DND-41 (cell line): ENCODE results near the gene RRP8.

Experiments
- ATAC-seq: fragments of 200-7000 bp; cut with Tn5 transposase; 3 replicates; pipeline ENCODE4 v1.9.1; 2021; ENCODE audit warnings: low read depth; ENCODE audit not compliant: insufficient read depth
- DNase-seq: peaks from one replicate; pipeline ENCODE4 v3.0.0-alpha.2; 2020
- H2AFZ ChIP-seq: 2 replicates; pipeline ENCODE4 v1.6.0; 2012; ENCODE audit warnings: low read depth, low read length
- H3K27ac ChIP-seq: 2 replicates; pipeline ENCODE4 v1.5.1; 2012; ENCODE audit warnings: low read length, inconsistent platforms
- H3K27me3 ChIP-seq: fragments of 200-600 bp; sonication (generic); 2 replicates; pipeline ENCODE4 v1.6.0; 2012; ENCODE audit warnings: low read length, mild to moderate bottlenecking, inconsistent platforms; ENCODE audit not compliant: insufficient read depth, poor library complexity
- H3K36me3 ChIP-seq: 2 replicates; pipeline ENCODE4 v1.5.1; 2012; ENCODE audit warnings: low read length, inconsistent platforms; ENCODE audit not compliant: insufficient read depth
- H3K4me1 ChIP-seq: 2 replicates; pipeline ENCODE4 v1.5.1; 2012; ENCODE audit warnings: mild to moderate bottlenecking, low read length; ENCODE audit not compliant: insufficient read depth
- H3K4me2 ChIP-seq: 2 replicates; pipeline ENCODE4 v1.6.0; 2012; ENCODE audit warnings: mild to moderate bottlenecking, moderate library complexity, low read length, inconsistent platforms; ENCODE audit not compliant: insufficient read depth
- H3K4me3 ChIP-seq, 2 experiments: fragments of 200-600 bp in 1 of 2; shearing (Covaris generic) in 1 of 2; 2 replicates each; pipeline ENCODE4 v1.5.1; 2012 to 2016; ENCODE audit warnings: inconsistent platforms in 2 of 2, low read length in 2 of 2, mild to moderate bottlenecking in 2 of 2, low read depth in 1 of 2, moderate library complexity in 1 of 2
- H3K79me2 ChIP-seq: 2 replicates; pipeline ENCODE4 v1.6.0; 2012; ENCODE audit warnings: low read length, inconsistent platforms; ENCODE audit not compliant: insufficient read depth
- H3K9ac ChIP-seq: 2 replicates; pipeline ENCODE4 v1.6.0; 2012; ENCODE audit warnings: low read depth, mild to moderate bottlenecking, inconsistent platforms, low read length, moderate library complexity
- H3K9me3 ChIP-seq: 2 replicates; pipeline ENCODE4 v1.5.1; 2012; ENCODE audit warnings: low read length, moderate library complexity, mild to moderate bottlenecking, inconsistent platforms; ENCODE audit not compliant: insufficient read depth, severe bottlenecking
- H4K20me1 ChIP-seq: 2 replicates; pipeline ENCODE4 v1.6.0; 2012; ENCODE audit warnings: low read length; ENCODE audit not compliant: insufficient read depth
- EZH2 ChIP-seq: IDR thresholded peaks from 3 replicates; pipeline ENCODE4 v1.6.1; 2012; ENCODE audit warnings: borderline replicate concordance, low read depth, mild to moderate bottlenecking, moderate library complexity, low read length, inconsistent platforms; ENCODE audit not compliant: severe bottlenecking
- TF ChIP-seq, protein P1 (sequence below): IDR thresholded peaks from 2 replicates; pipeline ENCODE4 v1.5.1; 2012; ENCODE audit warnings: borderline replicate concordance, low read length, moderate library complexity, mild to moderate bottlenecking; ENCODE audit not compliant: poor library complexity, severe bottlenecking; ENCODE audit errors: extremely low read depth

The RRP8 gene

DNA sequence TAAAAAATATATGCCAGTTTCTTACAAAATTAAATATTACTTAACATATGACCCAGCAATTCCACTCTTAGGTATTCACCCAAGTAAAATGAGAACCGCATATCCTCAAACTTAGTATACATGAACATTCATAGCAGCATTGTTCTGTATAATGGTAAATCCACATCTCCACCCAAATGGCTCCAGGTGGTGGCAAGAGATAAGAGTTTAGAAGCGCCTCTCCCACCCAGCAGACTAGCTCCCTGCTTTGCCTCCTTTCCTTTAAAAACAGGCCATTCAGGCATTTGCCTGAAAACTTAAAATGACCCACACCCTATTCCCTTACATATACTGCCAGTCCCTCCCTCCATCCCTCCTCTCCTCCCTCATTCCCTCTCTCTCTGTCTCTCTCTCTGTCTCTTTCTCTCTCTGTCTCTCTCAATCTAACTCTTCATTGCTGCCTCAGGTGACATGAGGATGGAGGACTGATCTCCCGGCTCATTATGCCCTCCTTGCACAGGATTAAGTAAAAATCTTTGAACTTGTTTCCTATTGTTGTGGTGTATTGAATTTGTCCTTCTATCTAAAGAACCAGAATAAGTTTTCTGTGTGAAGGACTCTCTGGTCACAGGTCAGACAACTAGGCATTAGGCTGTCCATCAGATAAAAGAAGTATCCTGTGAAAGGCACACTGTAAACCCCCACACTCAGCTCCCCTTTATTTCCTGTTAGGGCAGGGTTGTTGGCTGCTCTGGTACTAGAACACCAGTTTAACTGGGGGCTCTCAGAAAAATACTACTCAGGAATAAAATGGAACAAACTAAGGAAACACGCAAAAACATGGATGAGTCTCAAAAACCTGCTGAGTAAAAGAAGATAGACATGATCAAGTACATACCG lies 48.3 kb downstream of the RRP8 start:
- Histone ChIP-seq H3K36me3 (no peaks in the 10 kb centered on the region), H3K79me2 (no peaks in the 10 kb centered on the region), H3K9ac (no peak overlapping the region), H2AFZ (no peak overlapping the region), H3K4me3 (no peak overlapping the region), H3K4me2 (no peak overlapping the region), H3K27me3 (no peaks in the 10 kb centered on the region), H3K9me3 (no peaks in the 10 kb centered on the region), H3K27ac (no peak overlapping the region), H3K4me1 (no peaks in the 10 kb centered on the region), H4K20me1 (no peaks in the 10 kb centered on the region)
- DNase-seq, result no peak
- TF ChIP-seq EZH2, result no peak
- TF ChIP-seq, protein P1, sequence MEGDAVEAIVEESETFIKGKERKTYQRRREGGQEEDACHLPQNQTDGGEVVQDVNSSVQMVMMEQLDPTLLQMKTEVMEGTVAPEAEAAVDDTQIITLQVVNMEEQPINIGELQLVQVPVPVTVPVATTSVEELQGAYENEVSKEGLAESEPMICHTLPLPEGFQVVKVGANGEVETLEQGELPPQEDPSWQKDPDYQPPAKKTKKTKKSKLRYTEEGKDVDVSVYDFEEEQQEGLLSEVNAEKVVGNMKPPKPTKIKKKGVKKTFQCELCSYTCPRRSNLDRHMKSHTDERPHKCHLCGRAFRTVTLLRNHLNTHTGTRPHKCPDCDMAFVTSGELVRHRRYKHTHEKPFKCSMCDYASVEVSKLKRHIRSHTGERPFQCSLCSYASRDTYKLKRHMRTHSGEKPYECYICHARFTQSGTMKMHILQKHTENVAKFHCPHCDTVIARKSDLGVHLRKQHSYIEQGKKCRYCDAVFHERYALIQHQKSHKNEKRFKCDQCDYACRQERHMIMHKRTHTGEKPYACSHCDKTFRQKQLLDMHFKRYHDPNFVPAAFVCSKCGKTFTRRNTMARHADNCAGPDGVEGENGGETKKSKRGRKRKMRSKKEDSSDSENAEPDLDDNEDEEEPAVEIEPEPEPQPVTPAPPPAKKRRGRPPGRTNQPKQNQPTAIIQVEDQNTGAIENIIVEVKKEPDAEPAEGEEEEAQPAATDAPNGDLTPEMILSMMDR, result no peak
- no peak for ATAC-seq

DNA sequence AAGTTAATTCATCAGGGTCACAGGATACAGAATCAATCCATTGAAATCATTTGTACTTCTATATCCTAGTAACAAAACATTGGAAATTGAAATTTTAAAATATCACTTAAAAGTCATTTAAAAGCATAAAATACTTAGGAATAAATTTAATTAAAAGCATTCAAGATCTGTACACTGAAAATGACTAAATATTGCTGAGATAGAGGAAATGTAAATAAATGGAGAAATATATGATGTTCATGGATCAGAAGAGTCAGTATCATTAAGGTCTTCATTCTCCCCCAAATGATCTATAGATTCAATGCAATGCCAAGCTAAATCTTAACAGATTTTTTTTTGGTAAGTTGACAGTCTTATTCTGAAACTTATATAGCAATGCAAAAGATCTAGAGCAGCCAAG lies 49.8 kb downstream of the RRP8 start:
- Histone ChIP-seq H3K27ac (no peak overlapping the region), H3K9ac (no peak overlapping the region), H3K36me3 (no peaks in the 10 kb centered on the region), H3K4me2 (no peak overlapping the region), H3K27me3 (no peaks in the 10 kb centered on the region), H3K79me2 (no peaks in the 10 kb centered on the region), H3K4me1 (no peaks in the 10 kb centered on the region), H2AFZ (no peak overlapping the region), H4K20me1 (no peaks in the 10 kb centered on the region), H3K4me3 (no peak overlapping the region), H3K9me3 (no peaks in the 10 kb centered on the region)
- no peak for ATAC-seq
- TF ChIP-seq, protein P1, result no peak
- TF ChIP-seq EZH2, result no peak
- DNase-seq, result no peak

DNA sequence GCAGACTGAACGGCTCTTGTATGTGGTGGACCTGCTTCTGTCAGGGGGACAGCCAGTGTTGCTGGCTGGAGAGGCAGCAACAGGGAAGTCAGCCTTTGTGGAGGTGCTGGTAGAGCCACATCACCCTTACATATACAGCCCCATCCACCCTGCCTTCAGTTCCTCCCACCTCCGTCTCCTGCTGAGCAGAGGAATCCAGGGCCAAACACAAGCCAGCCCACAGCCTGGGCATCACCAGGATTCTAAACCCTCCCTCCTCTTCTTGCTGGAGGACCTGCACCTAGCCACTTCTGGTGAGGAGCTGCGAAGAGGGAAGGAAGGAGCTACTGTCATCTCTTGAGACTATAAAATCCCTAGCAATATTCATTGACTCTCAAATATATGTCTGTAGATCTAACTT lies 54.8 kb downstream of the RRP8 start:
- no peak for TF ChIP-seq EZH2
- TF ChIP-seq, protein P1, result no peak
- H2AFZ ChIP-seq, result no peak overlapping the region
- no peaks in the 10 kb centered on the region for H3K79me2 ChIP-seq
- no peak overlapping the region for H3K4me3 ChIP-seq
- H3K27me3 ChIP-seq, result no peaks in the 10 kb centered on the region
- H3K9ac ChIP-seq, result no peak overlapping the region
- H3K27ac ChIP-seq, result no peak overlapping the region
- H3K9me3 ChIP-seq, result no peaks in the 10 kb centered on the region
- no peaks in the 10 kb centered on the region for H4K20me1 ChIP-seq
- no peak for ATAC-seq
- H3K4me1 ChIP-seq, result no peaks in the 10 kb centered on the region
- no peak for DNase-seq
- 0 out of 2 replicates have a peak, but pooled peaks cover 7% of the 10 kb centered on the region for H3K36me3 ChIP-seq
- no peak overlapping the region for H3K4me2 ChIP-seq
